Lower leg skin (tissue), 4 donors: ENCODE measurements around the gene PLEKHN1. TPM values are rescaled to one million over a fixed set of nuclear protein-coding genes. Genes with fewer than 3 reads are reported as not detected.

Source experiments
- DNase-seq, 2 donors: peaks; one replicate each; pipeline ENCODE4 v3.0.0-alpha.2; 2019; ENCODE audit warnings: low spot score in 2 of 2
- H3K4me3 ChIP-seq: fragments of 200-600 bp; sonication (generic); 2 replicates; pipeline ENCODE4 v1.5.1; 2017; ENCODE audit warnings: mild to moderate bottlenecking, low read depth; ENCODE audit not compliant: poor library complexity, severe bottlenecking
- POLR2A ChIP-seq, 2 donors: fragments of 450-650 bp; IDR thresholded peaks; one replicate each; pipeline ENCODE4 v1.6.1; 2016 to 2017; ENCODE audit warnings: antibody characterized with exemption in 2 of 2, mild to moderate bottlenecking in 1 of 2, moderate library complexity in 1 of 2
- WGBS, 2 donors: methylation state at CpG; one replicate each; pipeline ENCODE4 v1.1.5; 2018; 5-methylcytosine and 5-hydroxymethylcytosine counted together
- intact Hi-C: fragments of 100-400 bp; cut with DNase I; formaldehyde crosslinking; loops from one replicate; pipeline ENCODE4 v1.15.0; 2023; ENCODE audit warnings: low total_unique reads
- total RNA-seq, 4 donors: library from RNA; depleted of rRNA; stranded (reverse); fragments of >200 nt; gene quantifications; one replicate each; pipeline ENCODE4 v1.1.0, GENCODE V29; 2016
- TF ChIP-seq, protein P1 (sequence below), 3 donors: fragments of 450-650 bp; IDR thresholded peaks; one replicate each; pipeline ENCODE4 v1.5.1; 2016; ENCODE audit warnings: antibody characterized with exemption in 3 of 3, mild to moderate bottlenecking in 3 of 3, moderate library complexity in 2 of 3

Gene PLEKHN1
- total RNA-seq, 4 donors from 2014 or later: 38.7 to 109 (median 45.3) TPM

GRCh38 chr1:941015-941587 lies 25.2 kb upstream of the PLEKHN1 start:
- no peak for DNase-seq
- WGBS, 2 donors: 0 to 2% methylated on average over 5 to 19 of the region's 36 CpGs
- no peak for TF ChIP-seq POLR2A (IDR thresholded peaks at IDR 0.05)
- TF ChIP-seq, protein P1, sequence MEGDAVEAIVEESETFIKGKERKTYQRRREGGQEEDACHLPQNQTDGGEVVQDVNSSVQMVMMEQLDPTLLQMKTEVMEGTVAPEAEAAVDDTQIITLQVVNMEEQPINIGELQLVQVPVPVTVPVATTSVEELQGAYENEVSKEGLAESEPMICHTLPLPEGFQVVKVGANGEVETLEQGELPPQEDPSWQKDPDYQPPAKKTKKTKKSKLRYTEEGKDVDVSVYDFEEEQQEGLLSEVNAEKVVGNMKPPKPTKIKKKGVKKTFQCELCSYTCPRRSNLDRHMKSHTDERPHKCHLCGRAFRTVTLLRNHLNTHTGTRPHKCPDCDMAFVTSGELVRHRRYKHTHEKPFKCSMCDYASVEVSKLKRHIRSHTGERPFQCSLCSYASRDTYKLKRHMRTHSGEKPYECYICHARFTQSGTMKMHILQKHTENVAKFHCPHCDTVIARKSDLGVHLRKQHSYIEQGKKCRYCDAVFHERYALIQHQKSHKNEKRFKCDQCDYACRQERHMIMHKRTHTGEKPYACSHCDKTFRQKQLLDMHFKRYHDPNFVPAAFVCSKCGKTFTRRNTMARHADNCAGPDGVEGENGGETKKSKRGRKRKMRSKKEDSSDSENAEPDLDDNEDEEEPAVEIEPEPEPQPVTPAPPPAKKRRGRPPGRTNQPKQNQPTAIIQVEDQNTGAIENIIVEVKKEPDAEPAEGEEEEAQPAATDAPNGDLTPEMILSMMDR (IDR thresholded peaks at IDR 0.05): no peak
- no peak overlapping the region for H3K4me3 ChIP-seq
- intact Hi-C loops: no loop called here

DNA sequence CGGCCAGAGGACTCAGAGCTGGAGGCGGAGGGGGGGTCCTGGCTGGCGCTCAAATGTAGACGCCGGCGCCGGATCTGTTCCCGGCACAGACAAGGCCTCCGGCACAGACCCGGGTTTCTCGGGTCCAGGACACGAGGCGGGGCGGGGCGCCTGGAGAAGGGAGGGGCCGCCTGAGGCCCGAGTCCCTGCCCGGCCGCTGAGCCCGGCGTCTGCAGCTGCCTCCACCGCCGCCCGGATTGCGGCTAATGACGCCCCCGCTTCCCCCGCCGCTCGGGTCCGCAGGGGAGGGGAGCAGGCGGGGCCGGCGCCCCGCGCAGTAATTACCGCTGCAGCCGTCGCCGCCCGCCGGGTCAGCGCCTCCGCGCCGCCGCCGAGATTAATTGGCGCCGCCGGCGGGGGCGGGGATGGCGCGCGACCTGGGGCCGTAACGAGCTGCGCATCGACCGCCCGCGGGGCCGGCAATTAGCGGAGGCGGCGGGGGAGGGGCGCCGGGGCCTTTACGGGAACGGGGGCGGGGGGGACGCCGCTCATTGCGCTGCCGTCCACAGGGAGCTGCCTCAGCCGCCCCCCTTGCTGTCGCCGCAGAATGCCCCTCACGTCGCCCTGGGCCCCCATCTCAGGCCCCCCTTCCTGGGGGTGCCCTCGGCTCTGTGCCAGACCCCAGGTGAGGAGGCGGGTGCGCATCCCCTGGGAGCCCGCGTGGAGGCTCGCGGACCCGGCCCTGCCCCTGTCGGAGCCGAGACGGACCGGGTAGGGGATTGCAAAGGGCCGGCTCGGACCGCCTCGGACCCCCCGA lies 24.5 kb upstream of the PLEKHN1 start:
- TF ChIP-seq, protein P1 (IDR thresholded peaks at IDR 0.05): no peak
- TF ChIP-seq POLR2A (IDR thresholded peaks at IDR 0.05): no peak
- no peak for DNase-seq
- intact Hi-C loops: no loop called here
- H3K4me3 ChIP-seq: peak overlapping the region; percentile 16
- 0 to 1% methylated on average over 3 to 67 of the region's 98 CpGs for WGBS, 2 donors

- H3K4me3 ChIP-seq: no peak overlapping the region
- intact Hi-C loops: no loop called here
- DNase-seq: no peak
- TF ChIP-seq, protein P1 (IDR thresholded peaks at IDR 0.05): no peak
- no peak for TF ChIP-seq POLR2A (IDR thresholded peaks at IDR 0.05)
- 2% methylated on average over 46 of the region's 48 CpGs; no CpG with 5 or more reads in 1 of the 2 donors for WGBS, 2 donors
These were observed 23.9 kb upstream of the PLEKHN1 start for GRCh38 chr1:942411-942821.

- 11 to 16% methylated on average over 17 to 27 of the region's 27 CpGs for WGBS, 2 donors
- intact Hi-C loops: no loop called here
- DNase-seq: no peak
- H3K4me3 ChIP-seq: no peak overlapping the region
- no peak for TF ChIP-seq POLR2A (IDR thresholded peaks at IDR 0.05)
- TF ChIP-seq, protein P1 (IDR thresholded peaks at IDR 0.05): no peak
These were observed 23.3 kb upstream of the PLEKHN1 start for GRCh38 chr1:942864-943533.

DNA sequence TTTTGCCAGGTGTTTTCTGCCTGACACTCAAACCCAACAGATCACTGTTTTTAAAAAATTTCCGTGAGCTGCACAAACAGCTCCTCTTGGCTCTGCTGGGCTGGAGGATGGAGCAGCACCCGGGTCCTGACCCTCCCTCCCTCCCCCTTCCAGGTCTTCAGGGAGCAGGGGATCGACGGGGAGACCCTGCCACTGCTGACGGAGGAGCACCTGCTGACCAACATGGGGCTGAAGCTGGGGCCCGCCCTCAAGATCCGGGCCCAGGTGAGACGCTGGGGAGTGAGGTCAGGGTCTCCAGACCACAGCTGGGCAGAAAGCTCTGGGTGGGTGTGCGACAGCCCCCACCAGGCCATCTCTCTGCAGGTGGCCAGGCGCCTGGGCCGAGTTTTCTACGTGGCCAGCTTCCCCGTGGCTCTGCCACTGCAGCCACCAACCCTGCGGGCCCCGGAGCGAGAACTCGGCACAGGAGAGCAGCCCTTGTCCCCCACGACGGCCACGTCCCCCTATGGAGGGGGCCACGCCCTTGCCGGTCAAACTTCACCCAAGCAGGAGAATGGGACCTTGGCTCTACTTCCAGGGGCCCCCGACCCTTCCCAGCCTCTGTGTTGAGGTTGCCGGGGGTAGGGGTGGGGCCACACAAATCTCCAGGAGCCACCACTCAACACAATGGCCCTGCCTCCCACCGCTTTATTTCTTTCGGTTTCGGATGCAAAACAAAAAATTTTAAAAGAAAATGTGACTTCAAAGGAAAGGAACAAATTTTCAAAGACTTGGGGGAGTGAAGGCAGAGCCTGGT lies 22.5 kb upstream of the PLEKHN1 start:
- intact Hi-C loops: no loop called here
- DNase-seq: no peak
- no peak for TF ChIP-seq POLR2A (IDR thresholded peaks at IDR 0.05)
- TF ChIP-seq, protein P1 (IDR thresholded peaks at IDR 0.05): no peak
- 85% methylated on average over 27 of the region's 27 CpGs for WGBS, 2 donors
- H3K4me3 ChIP-seq: no peak overlapping the region
